HG02642 (cell line): ENCODE data around the gene SORCS2.

ENCODE experiments used
- ATAC-seq: cut with Tn5 transposase; IDR thresholded peaks from one replicate; pipeline ENCODE4 v1.9.1; 2021; ENCODE audit warnings: mild to moderate bottlenecking; ENCODE audit not compliant: unreplicated experiment, poor library complexity

Gene SORCS2

DNA sequence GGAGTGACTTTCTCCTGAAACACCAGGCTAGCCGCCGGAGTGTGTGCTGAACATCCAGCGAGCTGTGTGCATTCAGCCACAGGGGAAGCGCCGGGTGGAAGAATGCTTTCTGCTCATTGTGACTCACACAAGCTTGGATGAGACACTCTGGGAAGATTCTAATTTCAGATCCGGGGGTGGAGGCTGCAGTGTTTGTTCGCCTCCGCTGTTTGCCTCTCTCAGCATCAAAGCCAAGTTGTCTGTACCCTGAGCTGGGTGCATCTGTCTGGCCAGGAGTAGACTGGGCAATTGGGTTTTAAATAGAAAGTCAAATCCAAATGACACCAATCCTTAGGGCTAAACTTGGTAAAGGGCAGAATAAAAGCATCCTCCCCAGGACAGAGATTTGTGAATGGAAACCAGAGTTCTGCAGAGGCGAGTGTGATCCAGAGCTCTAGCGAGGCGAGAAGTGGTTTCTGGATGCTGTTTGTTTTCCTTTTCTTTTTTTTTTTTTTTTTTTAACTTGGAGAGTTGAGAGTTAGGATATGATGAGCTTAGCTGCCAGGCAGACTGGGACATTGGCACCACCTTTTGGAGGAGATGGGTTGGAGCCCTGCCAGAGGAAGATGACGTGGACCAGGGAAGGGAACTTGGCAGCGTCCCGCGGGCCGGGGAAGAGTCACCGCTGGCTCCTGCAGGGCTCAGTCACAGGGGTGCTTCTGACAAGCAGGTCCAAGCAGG, 438.4 kb downstream of the SORCS2 start:
- no peak for ATAC-seq

DNA sequence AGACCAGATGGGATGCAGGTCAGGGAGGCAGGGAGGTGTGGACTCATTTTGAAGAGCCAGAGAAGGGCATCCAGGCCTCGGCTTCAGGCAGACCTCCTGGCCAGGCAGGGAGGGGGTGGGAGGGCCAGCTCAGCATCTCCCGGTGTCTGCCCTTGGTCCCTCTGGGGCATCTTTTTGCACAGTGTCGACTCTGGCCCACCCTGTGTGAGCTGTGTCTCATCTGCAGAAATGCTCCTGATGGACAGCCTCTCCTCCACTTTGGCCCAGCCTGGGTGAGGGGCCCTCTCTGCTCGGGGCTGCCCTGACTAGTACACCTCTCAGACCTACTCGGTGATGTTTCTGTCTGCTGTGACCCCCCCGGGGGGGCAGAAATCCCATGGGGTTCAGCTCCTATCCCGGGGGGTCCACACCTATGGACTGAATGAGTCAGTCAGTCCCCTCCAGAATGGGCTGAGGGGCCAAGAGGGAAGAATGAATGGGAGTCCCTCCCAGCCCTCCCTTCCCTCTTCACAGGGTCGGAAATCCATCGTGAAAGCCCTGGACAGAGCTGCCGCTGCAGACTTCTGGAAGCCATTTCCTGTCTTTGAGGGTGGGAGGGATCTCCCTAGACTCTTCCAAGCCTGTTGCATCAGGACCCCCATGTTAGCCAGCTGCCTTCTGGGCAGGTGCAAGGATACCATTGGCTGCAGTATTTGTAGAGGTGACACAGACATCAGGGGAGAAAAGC, 439.1 kb downstream of the SORCS2 start:
- ATAC-seq, result no peak

DNA sequence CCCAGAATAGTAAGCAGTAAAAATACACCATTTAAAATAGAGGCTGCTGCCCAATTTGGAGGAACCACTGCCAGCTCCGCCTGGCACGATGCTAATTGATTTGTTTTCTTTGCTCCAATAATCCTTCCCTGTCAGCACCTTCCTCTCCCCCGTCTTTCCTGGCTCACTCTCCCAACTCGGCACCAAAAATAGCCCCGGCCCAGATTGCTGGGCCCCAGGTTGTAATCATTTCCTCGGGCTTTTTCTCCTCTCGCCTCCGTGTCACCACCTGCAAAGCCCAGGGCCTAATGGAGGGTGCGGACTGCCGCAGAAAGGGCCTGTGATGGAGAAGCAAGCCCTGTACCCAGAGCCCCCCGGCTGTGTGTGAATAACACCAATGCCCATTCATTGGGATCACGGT, 440.0 kb downstream of the SORCS2 start:
- no peak for ATAC-seq

DNA sequence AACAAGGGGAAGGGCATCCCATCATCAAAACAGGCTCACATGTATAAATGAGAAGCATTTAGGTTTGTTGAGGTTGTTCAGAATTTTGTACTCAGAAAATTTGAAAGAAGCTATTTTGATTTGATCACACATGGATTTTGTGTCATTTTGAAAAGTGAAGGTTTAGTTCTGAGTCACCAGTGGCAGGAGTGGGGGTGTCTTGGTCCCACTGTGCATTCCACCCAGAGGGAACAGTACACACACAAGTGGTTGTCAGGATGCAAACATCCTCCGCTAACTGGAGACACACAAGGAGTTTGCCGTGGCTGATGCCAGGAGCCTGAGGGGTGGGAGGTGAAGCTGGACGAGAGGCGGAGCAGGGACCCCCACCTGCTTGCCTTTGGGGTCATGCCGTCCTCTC, 440.6 kb downstream of the SORCS2 start:
- ATAC-seq, result no peak

DNA sequence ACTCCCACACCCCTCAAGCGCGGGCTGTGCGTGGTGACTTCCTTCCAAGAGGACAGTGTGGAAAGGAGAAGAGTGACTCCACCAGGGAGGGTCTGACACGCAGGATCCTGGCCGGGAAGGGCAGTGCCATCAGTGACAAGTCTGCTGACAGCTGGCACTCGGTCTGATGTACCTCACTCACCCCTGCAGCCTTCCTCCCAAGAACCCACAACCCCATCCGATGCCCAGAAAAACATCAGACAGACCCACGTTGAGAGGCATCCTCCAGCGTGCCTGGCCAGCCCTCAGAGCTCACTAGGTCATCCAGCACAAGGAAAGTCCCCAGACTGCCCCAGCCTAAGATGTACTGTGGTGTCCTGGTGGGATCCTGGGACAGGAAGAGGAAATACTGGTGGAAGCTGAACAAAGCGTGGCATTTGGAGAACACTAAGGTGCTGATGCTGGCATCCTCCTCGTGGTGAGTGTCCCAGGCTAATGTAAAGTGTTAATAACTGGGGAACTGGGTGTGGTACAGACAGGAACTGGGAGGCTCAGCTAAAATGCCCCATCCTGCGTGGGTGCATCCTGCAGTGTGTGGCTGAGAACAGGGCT, 442.4 kb downstream of the SORCS2 start:
- no peak for ATAC-seq

DNA sequence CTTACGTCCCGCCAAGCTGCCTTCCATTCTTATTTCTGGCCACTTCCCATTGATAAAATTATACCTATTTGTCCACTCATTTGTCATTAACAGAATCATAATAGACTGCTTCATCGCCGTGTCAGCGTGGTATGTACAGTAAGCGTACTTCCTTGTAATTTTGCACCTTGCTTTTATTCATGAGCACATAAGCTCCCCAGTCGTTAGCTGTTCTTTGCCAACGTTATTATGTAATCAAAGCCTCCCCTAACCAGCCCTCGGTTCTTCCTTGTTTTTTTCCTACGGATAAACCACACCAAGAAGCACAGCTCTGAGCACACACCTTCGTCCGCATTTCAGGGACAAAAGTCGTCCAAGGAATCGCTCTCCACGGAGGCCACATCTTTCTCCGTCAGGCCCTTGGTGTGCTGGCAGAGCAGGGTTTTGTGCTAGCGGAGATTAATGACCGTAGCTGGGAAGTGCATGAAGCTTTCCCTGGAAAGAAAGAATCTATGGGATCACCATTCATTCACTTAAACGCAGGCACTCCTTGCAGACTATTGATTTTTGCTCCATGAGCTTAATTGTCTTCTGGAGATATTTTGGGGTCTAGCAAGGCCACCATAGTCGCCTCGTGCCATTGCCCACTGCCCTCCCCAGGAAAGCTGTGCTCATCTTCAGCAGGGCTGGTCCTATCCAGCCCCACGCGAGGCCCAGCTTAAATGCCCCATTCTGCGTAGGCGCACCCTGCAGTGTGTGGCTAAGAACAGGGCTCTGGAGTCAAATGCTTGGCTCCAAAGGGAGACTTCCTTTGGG, 443.3 kb downstream of the SORCS2 start:
- no peak for ATAC-seq

DNA sequence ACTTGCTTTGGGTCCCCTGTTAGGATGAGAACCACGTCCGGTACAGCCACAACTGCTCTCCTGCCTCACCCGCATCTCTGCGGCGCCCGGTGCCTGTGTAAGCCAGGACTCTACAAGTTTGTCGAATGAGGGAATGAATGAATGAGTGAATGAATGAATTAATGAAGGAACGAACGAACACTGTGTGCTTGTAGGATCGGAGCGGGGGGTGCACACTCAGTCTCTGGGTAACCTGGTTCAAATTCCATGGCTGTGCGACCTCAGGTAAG, 443.8 kb downstream of the SORCS2 start:
- ATAC-seq, result no peak

DNA sequence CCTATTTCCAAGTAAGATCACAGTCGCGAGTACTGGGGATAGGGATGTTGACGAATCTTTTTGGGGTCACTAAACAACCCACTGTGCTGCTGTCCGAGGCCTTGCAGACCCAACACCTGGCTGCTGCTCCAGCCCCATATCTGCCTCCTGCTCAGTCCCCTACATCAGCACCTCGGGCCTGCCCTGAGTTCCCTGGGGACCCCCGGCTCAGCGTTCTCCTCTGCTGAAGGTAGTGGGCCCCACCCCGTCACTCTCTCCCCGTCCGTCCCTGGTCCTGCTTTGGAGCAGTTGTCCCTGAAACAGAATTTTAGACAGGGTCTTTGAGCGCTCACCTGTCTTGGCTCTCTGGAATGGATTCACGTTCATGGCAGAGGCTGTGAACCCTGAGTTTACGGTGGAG, 444.8 kb downstream of the SORCS2 start:
- no peak for ATAC-seq

DNA sequence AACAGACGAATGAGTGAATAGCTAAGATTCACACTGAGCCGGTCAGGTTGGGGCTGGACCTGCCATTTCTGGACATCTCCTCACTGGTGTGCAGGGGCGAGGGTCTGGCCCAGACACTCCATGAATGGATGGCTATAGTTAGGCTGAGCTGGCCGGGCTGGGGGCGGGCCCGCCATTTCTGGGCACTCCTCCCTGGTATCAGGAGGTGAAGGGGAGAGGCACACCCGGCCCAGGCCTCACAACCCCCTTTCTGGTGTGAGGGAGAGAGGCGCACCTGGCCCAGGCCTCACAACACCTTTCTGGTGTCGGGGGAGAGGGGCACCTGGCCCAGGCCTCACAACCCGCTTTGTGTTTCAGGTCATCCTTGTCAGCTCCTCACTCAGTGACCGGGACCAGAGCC, 445.6 kb downstream of the SORCS2 start:
- no peak for ATAC-seq

DNA sequence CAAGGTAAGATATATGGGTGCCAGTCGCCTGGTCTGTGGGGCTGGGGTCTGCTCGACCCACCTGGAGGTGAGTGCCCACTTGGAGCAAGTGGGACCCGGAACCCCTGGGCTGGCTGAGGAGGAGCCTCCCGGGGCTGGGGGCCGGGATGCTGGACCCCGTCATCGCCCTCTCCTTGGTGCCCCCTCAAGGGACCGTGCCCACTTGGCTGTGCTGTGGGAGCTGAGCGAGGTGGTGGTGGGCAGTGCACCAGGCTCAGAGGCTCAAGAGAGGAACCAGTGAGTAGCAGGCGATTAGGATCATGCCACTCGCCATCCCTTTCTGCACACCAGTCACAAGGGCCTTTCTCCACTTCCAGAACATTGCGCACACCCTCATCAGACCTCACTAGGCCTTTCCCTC, 446.2 kb downstream of the SORCS2 start:
- ATAC-seq, result no peak

DNA sequence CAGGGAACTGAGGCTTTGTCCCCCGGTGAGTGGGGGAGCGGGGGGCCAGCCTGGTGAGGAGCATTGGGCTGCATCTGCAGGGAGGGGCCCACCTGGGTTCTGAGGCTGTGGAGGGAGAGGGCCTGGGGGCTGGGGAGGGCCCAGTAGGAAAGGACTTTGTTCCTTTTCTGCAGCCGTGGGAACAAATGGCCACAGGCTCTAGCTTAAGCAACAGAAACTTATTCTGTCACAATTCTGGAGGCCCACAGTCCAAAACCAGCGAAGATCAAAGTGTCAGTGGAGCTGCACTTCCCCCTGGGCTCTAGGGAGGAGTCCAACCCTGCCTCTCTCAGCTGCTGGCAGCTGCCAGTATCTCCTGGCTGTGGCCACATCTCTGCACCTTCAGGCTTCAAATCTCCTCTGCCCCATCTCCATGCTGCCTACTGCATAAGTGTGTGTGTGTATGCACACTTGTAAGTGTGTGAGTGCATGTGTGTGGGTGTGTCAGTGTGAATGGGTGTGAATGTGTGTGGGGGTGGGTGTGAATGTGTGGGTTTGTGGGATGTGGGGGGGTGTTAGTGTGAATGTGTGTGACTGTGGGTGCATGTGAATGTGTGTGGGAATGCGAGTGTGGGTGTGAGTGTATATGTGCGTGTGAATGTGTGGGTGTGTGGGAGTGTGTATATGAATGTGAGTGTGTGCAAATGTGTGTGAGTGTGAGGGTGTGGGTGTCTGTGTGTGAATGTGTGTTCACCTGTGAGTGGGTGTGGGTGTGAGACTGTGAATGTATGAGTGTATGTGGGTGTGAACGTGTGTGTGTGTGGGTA, 446.8 kb downstream of the SORCS2 start:
- ATAC-seq, result no peak

DNA sequence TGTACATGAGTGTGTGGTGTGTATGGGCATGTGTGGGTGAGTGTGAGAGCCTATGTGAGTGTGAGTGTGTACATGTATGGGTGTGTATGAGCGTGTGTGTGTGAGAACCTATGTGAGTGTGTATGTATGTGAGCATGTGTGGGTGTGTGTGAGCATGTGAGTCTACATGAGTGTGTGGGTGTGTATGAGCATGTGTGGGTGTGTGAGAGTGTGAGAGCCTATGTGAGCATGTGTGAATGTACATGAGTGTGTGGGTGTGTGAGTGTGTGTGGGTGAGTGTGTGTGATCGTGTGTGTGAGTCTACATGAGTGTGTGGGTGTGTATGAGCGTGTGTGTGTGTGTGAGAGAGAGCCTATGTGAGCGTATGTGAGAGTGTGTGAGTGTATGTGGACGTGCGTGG, 447.8 kb downstream of the SORCS2 start:
- ATAC-seq, result no peak

DNA sequence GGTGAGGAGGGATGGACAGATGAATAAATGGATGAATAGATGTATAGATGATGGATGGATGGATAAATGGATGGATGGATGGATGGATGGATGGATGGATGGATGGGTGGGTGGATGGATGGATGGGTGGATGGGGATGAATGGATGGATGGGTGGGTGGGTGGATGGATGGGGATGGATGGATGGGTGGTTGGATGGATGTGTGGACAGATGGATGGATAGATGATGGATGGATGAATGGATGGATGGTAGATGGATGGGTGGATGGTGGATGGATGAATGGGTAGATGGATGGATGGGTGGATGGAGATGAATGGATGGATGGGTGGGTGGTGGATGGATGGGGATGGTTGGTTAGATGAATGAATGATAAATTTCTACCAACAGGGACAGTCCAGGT, 449.4 kb downstream of the SORCS2 start:
- no peak for ATAC-seq

DNA sequence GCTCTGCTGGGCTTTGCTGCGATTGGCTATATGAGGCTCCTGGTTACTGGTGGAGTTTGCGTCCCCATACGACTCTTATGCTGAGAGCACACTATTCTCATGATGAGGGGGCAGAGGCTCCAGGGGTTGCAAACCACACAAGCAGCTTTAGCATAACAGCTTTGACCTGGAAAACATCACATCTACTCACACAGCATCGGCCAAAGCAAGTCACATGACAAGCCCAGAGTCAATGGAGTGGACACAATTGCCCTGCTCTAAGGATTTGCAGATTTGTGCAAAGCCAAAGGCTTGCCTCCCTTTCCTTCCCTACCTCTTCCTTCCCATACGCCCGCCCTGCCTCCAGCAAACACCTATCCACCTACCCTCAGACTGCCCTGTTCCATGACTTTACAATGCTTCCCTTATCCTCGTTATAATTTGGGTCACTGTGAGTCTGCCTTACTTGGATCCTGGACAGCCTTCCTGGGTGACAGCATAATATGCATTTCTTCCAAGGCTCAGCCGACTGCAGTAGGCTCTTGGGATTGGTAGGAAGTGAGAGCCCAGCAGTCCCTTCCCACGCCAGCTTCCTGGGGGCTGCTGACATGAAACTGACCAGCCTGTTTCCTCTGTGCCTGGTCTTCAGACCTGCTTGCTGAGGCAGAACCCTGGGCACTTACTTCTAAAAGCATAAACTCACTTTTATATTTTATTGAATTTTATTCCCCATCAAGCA, 450.6 kb downstream of the SORCS2 start:
- no peak for ATAC-seq

DNA sequence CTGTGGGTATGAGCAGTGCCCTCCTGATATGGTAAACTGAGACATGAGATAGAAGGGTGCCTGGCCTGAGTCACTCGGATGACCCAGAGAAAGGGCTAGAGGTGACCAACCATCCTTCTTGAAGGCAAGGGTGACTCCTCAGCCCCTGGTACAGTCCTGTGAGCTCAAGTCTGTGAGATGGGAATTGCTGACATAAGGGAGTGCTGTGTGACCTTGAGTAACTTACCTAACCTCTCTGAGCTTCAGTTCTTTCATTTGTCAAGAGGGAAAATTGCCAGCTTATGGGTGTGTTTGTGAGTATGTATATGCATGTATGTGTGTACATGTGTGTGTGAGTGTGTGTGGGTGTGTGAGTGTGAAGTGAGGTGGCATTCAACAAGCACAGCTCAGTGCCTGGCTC, 452.8 kb downstream of the SORCS2 start:
- no peak for ATAC-seq

DNA sequence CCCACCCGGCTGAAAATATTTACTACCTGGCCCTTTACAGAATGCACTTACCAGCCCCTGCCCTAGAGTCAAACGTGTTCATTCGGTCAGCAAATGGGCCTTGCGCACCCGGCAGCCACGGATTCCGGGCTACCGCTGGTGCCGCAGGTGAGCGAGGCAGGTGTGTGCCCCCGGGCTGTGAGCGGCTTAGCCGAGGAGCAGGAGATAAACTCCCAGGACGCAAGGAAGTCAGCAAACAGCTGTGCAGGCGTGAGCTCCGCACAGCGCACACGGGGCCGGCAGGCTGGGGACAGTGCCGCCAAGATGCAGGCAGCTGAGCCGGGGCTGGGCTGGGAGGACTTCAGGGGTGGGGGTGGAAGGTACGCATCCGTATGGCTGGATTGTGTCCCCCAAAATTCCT, 453.6 kb downstream of the SORCS2 start:
- no peak for ATAC-seq

DNA sequence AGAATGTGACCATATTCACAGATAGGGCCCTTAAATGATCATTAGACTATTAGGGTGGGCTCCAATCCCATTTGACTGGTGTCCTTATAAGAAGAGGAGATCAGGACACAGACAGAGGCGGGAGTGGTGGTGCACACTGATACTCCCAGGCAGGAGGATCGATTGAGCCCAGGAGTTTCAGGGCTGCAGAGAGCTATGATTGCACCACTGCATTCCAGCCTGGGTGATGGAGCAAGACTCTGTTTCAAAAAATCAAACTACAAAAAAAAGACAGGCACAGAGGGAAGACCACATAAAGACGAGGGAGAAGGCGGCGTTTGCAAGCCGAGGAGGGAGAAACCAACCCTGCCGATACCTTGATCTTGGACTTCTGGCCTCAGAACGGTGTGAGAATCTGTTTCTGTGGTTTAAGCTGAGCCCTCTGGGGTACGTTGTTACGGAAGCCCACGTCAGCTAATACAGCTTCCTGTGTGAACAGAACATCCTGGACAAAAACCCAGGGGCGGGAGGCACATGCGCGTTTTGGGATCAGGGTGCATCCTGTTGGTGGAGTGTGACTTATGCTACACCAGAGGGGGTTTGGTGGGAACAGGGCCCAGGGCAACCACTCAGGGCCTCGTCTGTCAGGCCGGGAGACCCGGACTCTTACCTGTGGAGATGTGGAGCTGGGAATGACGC, 454.2 kb downstream of the SORCS2 start:
- ATAC-seq, result no peak

DNA sequence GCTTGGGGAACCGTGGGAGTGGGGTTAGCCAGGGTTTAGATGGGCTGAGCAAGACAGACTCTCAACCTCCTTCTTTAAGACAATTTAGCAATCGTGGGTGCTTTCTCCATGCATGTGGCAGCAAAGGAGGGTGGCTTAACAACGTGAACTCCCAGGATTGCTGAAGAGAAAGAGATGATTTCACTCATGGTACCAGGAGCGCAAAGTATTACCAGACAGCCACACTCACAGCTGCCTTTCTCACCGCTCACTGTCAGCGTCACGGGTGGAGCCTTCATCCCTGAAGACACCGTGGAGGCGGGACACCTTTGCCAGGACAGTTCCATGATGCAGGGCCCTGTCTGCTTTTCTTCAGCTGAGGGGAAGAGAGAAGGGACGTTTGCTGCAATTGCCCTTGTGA, 454.8 kb downstream of the SORCS2 start:
- ATAC-seq, result no peak
